ENCODE results near the gene SERPINA1.
"Not testable (repeated sequence)": the region's sequence is repeated elsewhere in the genome, so short reads cannot be mapped to it uniquely, and the experiment has no call there.

The SERPINA1 gene

DNA sequence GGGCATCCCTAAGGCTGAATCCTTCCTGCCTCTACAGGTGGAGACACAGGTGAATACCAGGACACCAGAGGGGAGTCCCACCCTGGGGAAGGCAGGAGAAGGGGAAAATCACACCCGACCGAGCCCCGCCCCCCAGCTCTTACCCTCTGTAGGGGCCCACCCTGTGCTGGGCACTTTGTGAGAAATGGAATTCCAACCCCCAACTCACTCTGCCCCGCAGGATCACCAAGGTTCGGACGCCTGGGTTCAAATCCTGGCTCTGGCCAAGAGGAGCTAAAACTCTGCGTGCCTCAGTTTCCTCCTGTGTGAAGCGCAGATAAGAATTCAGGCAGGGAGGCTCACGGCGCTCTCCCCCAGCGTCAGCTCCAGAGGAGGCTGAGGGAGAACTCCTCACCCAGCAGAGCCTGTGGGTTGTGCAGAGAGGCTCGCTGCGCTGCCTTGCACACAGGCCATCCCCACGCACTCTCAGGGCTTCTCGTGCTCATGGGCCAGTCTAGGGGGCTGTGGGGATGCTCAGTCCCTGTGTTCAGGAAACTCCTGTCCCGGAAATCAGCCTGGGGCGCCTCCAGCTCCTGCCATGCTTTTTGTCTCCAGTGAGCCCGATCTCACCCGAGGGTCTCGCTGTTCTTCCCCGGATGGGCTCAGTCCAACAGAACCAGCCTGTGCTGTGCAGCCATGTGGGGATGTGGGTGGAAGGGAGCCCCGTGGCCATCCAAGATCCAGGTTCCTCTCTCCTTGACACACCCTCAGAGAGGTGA, 18.5 kb downstream of the SERPINA1 start:
- DNase-seq (ENCODE audit: low read depth in 2 of 2) = not testable (repeated sequence)

DNA sequence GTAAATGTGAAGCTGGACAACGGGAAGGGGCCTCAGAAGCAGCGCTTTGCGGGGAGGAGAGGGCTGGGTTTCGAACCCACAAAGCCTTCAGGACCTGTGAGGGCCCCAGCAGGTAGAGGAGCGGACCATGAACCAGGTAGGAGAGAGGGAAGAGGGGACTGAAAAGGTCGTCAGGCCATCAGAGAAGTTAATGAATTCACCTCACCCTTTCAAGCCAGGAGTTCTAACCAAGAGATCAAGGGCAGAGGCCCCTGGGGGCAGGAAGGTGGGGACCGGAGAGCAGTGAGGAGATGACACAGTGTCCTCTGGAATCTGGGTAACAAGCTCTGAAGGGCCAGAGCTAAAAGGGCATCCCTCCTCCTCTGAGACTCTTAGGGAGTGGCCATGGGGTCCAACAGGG, 19.4 kb downstream of the SERPINA1 start:
- no peak for DNase-seq (ENCODE audit: low read depth in 2 of 2)

DNA sequence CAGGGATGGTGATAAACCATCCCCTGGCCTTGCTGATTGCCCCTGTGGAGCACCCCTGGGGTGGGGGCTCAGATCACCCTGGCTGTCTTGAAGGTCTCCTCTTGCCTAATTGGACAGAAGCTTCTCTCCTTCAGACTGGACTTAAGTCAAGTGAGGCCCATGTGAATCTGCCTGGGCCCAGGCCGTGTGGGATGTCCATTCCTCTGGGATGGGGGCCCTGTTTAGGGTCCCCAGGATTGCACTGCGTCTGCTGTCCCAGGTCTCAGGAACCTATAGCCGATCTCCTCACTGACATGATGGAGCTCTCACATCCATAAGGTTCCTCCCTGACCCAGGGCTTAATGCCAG, 20.2 kb downstream of the SERPINA1 start:
- DNase-seq (ENCODE audit: low read depth in 2 of 2) = no peak

DNA sequence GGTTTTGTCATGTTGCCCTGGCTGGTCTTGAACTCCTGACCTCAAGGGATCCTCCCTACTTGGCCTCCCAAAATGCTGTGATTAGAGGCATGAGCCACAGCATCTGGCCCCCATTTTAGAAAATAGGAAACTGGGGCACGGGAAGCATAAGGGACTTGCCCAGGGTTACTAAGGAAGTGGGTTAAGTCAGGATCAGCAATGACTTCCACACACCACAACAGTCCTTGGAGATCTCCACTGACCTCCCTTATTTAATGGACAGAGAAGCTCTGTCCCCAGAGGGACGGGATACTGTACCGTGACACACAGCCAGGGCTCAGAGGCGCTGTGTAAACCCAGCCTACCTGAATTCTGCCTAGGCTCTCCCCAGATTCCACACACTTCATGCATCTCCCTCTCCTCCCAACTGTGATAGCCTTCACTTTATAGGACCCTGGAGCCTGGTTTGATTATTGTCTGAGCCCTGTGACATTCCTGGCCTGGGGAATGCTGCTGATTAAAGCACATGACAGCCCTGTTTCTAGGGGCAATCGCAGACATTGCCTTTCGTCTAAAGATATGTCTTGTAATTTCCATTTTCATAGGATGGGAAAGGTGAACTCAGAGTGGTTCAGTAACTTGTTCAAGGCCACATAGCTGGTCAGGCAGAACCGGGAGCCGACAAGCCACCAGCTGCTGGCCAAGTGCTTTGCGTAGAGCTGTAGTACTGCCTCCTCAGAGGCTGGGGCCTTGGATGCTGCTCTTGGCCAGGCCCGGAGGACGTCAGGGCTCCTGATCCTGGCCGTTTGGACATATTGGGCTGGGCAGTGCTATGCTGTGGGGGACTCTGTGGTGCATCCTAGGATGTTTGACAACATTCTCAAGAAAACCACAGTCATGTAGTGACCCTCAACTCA, 20.8 kb downstream of the SERPINA1 start:
- DNase-seq (ENCODE audit: low read depth in 2 of 2) = no peak

DNA sequence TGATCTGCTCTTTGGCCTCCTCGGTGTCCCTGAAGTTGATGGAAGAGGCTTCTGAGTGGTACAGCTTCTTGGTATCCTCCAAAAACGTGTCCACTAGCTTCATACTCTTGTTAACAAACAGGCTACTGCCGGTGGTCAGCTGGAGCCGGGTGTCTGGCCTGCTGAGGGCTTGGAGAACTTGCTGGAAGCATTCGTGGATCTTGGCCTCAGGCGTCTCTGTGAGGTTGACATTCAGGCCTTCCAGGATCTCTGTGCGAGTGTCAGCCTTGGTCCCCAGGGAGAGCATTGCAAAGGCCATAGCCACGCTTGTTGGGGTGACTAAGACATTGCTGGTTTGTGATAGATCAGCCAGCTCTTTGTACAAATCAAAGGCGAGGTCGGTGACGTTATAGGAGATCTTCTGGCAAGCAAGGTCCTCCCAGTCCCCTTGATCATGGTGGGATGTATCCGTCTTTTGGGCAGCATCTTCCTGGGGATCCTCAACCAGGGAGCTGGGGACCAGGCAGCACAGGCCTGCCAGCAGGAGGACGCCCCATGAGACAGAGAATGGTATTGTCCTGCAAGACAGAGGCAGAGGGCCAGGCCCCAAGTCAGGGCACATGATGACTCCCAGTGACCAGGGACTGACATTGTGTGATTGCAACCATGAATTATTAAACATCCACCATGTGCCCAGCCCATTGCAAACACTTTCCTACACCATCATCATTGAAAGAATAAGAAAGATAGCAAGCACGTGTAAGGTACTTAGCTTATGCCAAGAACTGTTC, 22.1 kb downstream of the SERPINA1 start, which contains the start of gene SERPINA2:
Gene SERPINA2 (minus strand): TSS at position 553 of the 770 bp plus-strand sequence.
- DNase-seq (ENCODE audit: low read depth in 2 of 2) = no peak

DNA sequence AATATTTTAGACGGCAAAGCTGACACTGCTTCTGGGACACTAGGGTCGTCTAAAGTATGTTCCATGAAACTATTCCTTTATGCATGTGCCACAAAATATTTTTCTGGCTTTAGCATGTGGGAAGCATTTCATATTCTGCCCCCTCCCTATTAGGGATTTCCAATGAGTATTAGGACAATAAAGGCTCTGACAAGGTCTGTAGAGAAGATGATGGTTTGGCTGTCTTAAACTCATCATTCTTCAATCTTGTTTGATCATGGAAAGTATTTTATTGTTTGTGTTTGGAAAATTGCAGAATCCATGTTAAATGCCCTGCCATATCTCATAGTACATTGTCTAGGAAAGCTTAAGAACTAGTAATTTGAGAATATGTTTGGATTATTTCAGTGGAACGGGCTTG, 22.8 kb downstream of the SERPINA1 start:
- DNase-seq (ENCODE audit: low read depth in 2 of 2) = no peak

DNA sequence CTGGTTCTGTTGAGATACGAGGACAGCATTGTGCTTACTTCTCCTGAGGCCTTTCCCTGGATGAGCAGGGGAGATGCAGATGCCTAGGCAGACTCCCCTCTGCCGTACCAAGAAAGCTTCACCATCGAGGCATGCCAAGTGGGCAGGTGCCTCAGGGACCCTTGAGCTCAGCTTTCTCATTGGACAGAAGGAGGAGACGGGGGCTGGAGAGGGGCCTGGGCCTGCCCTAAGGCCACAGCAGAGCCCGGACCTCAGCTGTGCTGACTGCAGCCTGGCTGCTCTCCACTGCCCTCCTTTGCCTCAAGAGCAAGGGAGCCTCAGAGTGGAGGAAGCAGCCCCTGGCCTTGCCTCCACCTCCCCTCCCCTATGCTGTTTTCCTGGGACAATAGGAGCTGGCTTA, 23.4 kb downstream of the SERPINA1 start:
- no peak for DNase-seq (ENCODE audit: low read depth in 2 of 2)

DNA sequence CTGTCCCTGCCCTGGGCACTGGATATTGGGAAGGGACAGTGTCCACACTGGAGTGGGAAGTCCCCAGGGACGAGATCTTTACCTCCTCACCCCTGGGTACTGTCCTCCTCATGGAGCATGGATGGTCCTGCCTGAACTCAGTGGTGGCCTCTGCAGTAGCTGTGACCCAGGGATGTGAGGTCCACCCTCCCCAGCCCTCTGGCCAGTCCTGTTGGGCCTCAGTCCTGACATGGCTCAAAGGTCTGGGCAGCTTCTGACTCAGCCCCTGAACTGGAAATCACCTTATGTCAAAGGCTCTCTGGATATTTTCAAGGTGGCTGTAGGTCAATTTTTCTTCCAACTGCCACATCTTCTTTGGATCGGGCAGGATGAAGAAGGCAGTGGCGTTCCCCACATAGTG, 24.4 kb downstream of the SERPINA1 start:
- DNase-seq (ENCODE audit: low read depth in 2 of 2) = no peak

DNA sequence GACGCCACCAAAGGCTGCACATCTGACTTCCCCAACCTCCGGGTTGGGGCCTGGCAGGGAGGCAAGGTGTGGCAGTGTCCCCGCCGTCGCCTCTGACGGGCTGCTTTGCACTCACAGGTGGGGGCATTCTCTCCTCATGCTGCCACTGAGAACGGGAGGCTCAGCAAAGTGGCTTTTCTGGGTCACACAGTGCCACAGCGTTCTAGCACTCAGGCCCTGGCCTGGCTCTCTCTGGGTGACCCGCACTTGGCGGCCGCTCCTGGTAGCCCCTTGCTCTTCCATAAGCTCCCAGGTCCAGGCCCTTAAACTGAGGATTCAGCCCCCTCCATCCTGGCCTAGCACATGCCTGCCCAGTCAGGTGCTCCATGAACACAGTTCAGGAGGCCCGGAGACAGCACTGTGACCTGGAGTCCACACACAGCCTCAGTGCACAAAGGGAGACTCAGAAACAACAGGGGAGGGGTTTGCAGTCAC, 25.2 kb downstream of the SERPINA1 start:
- DNase-seq (ENCODE audit: low read depth in 2 of 2) = no peak

DNA sequence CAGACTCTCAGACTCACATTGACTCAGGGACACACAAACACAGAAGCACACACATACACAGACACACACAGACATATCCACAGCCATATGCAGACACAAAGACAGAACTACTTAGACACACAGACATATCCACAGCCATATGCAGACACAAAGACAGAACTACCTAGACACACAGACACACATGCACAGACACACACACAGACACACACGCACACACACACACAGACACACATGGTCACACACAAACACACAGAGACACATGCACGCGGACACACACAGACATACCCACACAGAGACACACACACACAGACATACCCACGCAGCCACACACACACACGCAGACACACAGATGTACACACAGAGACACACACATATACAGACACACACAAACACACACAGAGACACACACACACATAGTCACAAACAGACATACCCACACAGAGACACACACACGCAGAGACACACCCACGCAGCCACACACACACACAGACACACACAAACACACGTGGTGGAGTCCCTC, 25.7 kb downstream of the SERPINA1 start:
- no peak for DNase-seq (ENCODE audit: low read depth in 2 of 2)

DNA sequence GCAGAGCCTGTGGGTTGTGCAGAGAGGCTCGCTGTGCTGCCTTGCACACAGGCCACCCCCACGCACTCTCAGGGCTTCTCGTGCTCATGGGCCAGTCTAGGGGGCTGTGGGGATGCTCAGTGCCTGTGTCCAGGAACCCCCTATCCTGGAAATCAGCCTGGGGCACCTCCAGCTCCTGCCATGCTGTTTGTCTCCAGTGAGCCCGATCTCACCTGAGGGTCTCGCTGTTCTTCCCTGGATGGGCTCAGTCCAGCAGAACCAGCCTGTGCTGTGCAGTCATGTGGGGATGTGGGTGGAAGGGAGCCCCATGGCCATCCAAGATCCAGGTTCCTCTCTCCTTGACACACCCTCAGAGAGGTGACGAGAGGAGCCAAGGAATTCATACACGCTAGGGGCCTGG, 26.7 kb downstream of the SERPINA1 start:
- DNase-seq (ENCODE audit: low read depth in 2 of 2) = no peak

DNA sequence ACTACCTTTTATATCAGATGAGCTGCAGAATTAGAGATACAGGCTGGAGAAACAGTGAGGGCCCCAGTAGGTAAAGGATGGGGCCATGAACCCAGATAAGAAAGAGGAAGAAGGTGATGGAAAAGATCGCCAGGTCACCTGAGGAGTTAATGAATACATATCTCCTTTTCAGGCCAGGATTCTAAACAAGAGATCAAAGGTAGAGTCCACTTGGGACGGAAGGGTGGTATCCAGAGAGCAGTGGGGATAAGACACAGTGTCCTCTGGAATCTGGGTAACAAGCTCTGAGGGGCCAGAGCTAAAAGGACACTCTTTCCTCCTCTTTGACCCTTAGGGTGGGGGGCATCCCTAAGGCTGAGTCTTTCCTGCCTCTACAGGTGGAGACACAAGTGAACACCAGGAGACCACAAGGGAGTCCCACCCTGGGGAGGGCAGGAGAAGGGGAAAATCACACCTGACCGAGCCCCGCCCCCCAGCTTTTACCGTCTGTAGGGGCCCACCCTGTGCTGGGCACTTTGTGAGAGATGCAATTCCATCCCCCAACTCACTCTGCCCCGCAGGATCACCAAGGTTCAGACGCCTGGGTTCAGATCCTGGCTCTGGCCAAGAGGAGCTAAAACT, 27.3 kb downstream of the SERPINA1 start:
- DNase-seq (ENCODE audit: low read depth in 2 of 2) = no peak

DNA sequence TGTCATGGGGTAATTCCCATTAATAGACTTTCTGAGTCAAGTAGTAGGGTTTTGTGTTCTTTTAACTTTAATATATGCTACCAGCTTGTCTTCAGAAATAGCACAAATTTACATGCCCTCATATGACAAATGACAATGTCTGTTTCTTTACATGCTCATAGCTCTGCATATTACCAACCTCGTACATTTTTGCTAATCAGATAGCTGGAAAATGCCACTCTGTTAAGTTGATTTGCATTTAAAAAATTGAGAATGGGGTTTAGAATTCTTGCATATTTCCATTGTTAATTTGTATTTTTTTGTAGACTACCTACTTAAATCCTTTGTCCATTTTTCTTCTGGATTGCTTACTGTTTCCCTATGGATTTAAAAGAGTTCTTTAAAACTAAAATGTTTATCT, 31.2 kb downstream of the SERPINA1 start:
- no peak for DNase-seq (ENCODE audit: low read depth in 2 of 2)

DNA sequence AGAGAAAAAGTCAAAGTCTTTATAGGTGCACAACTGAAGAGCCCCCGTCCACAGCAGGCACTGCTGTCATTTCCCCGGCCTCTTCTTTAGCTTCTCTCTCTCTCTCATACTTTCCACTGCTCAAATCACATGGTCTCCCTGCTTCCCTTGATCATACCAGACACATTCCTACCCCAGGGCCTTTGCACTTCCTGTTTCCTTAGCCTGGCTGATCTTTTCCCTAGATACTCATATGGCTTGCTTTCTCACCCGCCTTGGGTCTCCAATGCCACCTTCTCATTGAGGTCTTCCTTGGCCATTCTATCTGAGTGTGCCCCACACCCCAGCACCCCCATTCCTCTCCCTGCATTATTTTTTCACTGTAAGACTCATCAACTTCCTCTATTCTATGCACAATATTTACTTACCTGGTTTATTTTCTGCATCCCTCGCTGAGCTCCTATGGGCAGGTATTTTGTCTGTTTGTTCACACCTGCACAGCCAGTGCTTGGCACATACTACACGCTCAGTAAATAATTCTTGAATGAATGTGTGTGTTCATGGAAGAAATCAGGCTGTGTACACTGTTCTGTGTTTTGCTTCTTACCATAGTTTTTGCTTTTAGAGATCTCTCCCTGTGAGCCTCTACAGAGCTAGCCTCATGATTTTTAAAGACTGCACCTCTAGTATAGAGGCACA, 31.9 kb downstream of the SERPINA1 start:
- no peak for DNase-seq (ENCODE audit: low read depth in 2 of 2)

DNA sequence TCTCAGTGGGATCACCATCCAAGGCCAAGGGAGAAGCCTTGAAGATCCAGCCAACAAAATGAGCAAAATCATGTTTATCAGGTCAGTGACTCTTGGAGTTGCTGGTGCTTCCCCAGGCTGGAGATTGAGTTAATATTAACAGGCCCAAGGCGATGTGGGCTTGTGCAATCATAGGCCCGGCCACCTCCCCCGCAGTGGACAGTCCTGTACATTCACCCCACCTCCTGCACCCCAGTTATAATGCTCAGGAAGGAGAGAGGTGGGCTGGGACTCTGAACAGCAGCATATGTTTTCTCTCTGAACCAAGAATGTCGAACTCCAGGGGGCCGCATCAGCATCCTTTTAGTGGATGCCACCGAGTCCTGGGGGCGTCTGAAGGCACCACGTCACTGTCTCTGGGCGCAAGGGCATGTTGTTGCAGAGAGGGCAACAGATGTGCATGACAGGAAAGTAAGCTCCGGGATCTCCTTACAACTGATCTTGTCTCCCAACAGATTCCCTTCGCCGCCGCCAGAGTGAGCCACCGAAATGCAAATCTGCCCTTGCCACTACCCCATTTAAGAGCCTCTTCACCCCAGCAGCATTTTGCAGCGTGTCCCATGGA, 33.1 kb downstream of the SERPINA1 start:
- DNase-seq (ENCODE audit: low read depth in 2 of 2) = no peak

DNA sequence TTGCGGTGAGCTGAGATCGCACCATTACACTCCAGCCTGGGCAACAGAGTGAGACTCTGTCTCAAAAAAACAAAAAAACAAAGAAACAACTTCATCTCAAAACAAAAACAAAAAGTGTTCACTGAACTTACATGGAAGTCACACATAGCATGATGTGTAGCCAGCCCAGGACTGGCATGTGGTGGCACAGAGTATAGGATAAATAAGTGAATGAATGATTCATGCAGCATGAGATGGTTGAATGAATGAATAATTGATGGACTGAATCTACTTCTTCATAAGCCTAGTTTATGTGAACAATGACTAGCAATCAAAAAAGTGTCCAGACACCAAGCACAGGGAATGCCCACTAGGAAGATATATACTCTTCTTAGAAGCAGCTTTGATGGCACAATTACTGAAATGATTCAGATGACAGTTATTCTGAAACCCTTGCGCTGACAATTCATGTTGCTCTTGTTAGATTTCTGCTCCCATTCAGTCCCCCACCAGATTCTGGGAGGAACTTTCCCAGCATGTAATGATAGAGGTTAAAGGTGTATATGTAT, 33.7 kb downstream of the SERPINA1 start:
- no peak for DNase-seq (ENCODE audit: low read depth in 2 of 2)

DNA sequence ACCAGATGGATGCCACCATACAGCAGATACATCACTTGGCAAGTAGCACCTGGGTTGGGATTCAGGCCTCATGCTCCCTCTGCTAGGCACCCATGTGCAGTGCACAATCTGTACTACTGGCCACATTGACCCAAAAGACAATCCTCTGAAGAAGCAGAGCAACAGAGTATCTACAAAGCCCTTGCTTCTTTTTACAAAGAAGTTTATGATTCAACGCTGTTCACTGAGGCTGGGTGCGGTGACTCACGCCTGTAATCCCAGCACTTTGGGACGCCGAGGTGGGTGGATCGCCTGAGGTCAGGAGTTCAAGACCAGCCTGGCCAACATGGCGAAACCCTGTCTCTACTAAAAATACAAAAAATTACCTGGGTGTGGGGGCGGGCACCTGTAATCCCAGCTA, 34.2 kb downstream of the SERPINA1 start:
- not testable (repeated sequence) for DNase-seq (ENCODE audit: low read depth in 2 of 2)

DNA sequence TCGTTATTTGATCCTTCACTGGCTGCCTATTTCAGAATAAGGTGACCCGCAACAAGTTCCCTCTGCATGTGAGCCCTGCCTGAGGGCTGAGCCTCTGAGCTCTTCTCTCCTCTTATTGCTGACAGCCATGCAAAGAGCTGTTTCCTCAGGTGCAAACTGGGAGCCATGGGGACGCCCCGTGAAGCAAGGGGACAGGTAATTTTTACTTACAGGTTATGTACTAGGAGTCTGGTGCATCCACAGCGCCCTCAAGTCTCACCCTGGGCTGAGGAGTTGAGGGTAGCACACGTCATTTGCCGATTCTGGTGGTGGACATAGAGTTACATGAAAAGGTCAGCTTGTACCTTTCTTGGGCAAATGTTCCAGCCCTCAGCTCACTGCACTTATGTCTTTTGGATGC, 39.1 kb downstream of the SERPINA1 start:
- DNase-seq (ENCODE audit: low read depth in 2 of 2) = no peak

DNA sequence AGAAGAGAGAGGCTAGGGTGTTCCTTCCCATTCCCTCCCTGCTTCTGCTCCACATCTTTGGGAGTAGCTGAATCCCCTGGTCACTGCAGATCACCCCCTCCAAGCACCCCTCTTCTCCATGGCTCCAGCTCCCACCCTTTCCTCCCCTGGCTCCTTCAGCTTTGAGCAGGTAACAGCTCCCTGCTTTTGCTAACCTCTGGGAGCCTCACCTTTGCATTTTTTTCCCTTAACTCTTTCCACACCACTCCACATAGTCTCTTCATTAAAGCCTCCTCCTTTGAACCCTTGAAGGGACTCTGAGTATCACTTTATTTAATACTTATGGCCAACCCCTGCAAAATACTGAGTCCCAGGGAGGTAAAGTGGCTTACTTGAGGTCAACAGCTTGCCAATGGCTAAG, 39.6 kb downstream of the SERPINA1 start:
- DNase-seq (ENCODE audit: low read depth in 2 of 2) = no peak

DNA sequence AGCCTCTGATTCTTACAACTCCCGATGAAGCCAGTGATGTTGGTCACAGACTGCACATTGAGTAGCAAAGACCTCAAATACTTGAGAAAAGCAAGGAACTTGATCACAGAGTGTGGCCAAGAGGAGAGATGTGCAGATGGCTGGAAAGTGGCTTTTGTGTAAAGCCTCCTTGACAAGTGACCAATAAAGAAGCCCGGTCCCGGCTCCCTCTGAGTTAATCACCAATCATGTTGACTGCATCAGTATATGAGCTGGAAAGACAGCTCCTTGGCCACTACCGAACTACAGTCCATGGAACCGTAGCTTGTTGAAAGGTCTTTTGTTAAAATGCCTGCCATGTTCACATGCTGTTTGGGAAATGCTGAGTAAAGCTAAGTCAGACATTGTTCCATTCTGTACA, 41.6 kb downstream of the SERPINA1 start:
- no peak for DNase-seq (ENCODE audit: low read depth in 2 of 2)

Data from stimulated activated CD4-positive, alpha-beta T cell treated with anti-CD3 and anti-CD28 coated beads, Interleukin-4, amount 100 ng/mL, for 48 hours (primary cell).